Subcutaneous adipose tissue (tissue), 4 donors: ENCODE measurements around the gene PDE4B. TPM values are rescaled to one million over a fixed set of nuclear protein-coding genes. Genes with fewer than 3 reads are reported as not detected.

Experiments used
- CTCF ChIP-seq: fragments of 450-650 bp; IDR thresholded peaks from one replicate; pipeline ENCODE4 v1.5.1; 2016; ENCODE audit warnings: low read depth, mild to moderate bottlenecking, control low read depth, antibody characterized with exemption, moderate library complexity
- small RNA-seq: library from RNA; depleted of rRNA; stranded (forward); fragments of <200 nt; gene quantifications from one replicate; pipeline ENCODE3, GENCODE V24; 2016
- total RNA-seq, 4 donors: library from RNA; depleted of rRNA; stranded (reverse); fragments of >200 nt; gene quantifications; one replicate each; pipeline ENCODE4 v1.1.0, GENCODE V29; 2016

PDE4B gene
- total RNA-seq, 4 donors from 2014 or later = 8.5 to 31.8 (median 15.5) TPM

- TF ChIP-seq CTCF = no peak
Measured at GRCh38 chr1:66415866-66416265, 623.2 kb downstream of the PDE4B start.

GRCh38 chr1:66416295-66416694, 623.6 kb downstream of the PDE4B start:
- TF ChIP-seq CTCF = no peak

DNA sequence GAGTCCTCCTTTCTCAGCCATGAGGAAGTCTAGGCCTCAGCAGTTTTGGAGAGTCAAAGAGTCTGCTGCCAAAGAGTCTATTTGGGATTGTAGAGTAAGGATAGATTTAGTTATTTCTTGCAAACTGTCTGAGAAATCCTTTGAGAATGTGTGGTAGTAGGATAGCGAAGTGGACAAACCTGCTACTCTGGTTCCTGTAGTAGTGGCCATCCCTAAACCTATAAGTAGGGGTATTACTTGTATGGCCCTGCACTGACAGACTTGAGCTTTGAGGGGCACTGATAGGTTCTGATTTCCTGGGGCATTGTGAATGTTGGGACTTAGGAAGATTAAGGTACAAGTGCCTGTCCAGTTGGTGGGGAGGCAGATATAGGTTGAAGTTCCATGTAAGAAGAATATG, 625.3 kb downstream of the PDE4B start:
- TF ChIP-seq CTCF = no peak

DNA sequence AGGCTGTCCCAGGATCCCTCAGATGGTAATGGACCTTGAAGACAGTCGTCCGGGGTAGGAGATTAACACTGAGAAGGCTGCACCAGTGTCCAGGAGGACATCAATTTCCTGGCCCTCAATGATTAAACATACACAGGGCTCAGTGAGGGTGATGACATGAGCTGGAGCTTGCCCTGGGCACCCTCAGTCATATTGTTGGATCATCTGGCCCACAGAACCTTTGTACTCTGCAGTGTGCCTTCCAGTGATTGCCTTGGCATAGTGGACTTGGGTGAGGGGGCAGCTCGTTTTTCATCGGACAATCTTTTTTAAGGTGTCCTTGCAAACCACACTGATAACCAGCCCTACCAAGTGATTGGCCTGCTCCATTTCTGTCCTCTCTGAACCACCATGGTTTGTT, 630.1 kb downstream of the PDE4B start:
- TF ChIP-seq CTCF = no peak

Small RNAs within 50 kb of the gene (small RNA-seq; reads per million reads assigned to genes)
- gene RN7SL854P (not detected), gene RNU4-88P (not detected)
